Effector CD8-positive, alpha-beta T cell (primary cell): Measurements from ENCODE around the gene SAMD13.

Experiments
- DNase-seq: peaks from one replicate; lab custom pipeline; 2025; lab: John Stamatoyannopoulos, UW
- total RNA-seq, 4 experiments: gene quantifications; one replicate each; lab custom pipeline; 2026; lab: John Stamatoyannopoulos, UW

The SAMD13 gene, protein sequence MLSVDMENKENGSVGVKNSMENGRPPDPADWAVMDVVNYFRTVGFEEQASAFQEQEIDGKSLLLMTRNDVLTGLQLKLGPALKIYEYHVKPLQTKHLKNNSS
- total RNA-seq, result 0 to 0.39 (median 0) reads per million in 4 experiments

DNA sequence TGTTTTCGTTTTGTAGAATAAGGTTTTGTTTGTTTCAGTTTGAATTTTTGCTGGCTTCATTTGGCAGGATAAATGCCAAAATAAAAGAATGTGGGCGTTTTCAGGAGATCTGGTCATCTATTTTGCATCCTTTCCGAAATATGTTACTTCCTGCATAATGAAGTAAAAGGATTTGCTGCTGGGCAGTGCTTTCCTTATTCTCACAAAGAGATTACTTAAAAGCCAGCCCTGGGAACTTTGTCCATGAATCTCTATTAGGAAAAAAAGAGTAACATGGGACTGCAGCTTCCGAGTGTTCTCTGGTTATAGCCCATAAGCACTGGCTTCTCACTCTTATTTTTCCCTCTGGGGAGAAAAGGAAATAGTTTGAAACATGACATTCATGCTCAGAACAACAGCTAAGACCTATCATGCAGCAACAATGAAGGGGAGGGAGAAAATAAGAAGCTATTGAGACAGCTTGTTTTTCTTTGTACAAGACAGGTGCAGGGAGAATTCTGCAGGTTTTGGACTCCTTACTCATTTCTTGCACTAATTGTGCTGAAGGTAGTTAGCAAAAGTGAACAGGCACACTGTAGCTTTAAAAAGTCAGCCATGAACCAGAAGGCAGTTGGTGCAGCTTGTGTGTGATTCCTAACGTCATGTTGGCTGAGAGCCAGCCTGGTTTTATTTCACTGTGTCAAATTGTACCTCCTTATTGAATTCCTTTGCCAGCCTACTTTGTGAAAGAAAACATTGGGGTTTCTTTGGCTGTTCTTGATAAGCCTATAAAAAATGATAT, at the start of gene SAMD13:
TSS of gene SAMD13 (plus strand) at position 705 of the 781 bp plus-strand sequence. CDS start 1,527 bp downstream, outside the sequence.
- DNase-seq, result peak; percentile 32

DNA sequence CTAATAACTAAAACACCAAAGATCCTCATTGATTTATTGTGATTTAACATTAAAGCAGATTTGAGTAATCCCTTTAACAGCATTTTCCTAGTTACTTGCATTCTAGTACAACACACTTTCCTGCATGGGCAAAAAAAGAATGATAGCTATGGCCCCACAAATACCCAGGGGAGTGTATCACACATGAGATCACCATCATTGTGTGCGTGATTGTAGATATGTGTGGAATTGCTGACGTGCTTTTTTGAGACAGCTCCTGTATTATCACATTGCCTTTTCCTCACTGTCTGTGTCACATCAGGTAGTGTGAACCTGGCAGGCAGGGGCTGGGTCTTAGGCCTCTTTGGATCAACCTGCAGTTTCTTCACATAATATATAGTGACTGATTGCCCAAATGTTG, 48.5 kb upstream of the SAMD13 start:
- DNase-seq, result no peak

DNA sequence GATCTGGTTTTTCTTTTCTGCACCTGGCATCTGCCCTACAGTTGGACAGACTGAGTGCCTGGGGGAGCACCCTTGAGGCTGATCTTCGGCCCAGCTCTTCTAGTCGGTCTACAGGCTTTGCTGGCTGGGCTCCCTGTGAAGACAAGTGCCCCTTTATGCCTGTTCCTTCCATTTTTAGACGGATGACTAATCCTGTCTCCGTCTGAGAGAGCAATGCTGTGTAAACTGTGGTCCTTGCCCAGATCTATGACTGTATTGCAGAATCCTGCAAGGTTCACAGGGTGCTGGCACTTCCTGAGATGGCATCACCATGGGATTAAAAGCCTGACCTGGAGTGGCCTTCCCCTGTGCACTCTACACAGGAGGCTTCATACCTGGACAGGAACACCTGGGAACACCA, 47.6 kb upstream of the SAMD13 start:
- DNase-seq, result no peak

DNA sequence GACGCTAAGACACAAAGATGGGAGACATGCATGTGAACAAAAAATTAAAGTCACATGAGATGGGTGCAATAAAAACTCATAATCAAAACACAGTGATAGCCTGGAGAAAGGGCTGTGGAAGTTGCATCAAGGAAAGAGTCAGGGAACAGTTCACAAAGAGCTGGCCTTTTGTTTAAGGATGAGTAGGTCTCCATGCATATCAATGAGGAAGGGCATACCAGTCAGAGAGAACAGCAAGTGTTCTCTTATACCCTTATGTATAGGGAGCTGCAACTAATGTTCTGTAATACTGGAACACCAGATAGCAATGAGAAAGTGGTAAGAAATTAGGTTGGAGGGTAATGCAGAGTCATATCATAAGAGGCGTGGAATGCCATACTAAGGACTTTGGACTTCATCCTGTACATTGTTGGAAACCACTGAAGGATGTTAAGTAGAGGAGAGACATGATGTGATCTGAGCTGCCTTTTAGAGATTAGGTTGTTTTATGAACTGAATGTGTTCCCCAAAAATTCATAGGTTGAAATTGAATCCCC, 46.7 kb upstream of the SAMD13 start:
- no peak for DNase-seq

DNA sequence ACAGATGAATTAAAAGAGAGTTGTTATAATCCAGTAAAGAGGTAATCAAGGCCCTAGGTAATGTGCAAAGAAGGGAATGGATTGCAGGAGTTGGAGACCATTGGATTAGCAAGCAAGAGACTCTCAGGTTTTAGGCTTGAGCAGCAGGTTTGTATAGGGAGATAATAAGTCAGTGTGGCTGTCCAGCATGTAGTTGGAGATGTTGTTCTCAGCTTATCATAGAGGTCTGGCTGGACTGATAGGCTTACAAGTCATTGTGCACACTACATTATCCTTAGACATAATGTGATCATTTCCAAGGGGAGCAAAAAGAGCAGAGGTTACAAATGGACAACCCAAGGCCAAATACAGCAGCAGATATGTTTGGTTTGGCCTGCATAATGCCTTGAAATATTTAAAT, 45.9 kb upstream of the SAMD13 start:
- DNase-seq, result no peak

DNA sequence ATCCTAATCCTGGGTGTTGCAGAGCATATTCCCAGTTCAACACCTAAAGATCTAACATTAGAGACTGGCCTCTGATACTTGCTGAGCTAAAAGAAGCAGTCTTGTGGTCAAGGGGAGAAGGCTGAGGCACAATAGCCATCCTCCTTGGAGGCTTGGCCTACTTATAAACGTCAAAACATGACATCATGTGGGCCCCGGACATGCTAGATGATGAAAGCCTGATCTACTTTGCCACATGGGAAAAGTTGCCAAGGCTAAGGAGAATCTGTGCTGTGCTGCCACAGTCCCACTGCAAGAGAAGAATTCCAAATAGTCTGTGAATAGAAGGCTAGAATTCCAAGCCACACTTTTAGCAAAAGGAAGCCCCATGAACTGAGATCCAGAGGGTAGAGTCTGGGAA, 43.9 kb upstream of the SAMD13 start:
- no peak for DNase-seq

DNA sequence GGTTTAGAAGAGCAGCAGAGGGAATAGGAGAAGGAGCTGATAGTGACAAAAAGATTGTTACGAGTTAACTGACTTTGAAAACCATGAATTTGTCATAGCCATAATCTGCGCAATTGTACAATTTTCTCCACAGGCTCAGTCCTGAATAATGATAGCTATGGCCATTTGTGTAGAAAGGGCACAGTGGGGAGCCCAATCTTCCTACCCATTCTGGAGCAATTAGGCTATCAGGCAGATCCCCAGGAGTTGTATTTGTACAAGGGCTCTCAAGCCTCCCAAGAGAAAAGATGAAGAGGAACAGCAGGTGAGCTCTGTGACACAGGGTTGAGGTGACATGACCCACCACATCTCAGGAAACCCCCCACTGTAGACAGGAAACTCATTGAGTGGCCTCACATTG, 42.1 kb upstream of the SAMD13 start:
- no peak for DNase-seq

DNA sequence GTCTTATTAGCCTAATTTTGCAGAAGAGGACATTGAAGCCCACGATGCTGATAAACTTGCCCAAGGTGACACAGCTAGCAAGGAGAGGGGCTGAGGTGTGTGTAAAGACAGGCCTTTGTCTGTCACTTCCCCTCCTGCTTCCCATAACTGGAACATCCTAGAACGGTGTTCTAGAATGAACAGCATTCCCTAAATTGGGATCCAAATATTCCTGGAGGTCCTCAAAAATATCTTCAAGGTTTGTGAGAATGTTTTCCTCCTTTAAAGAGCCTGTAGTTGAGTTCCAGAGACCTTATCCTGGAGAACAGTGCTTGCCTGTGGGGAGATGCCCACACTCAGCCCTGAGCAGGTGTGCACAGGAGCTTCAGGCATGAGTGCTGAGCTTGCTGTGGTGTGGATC, 41.5 kb upstream of the SAMD13 start:
- DNase-seq, result no peak

DNA sequence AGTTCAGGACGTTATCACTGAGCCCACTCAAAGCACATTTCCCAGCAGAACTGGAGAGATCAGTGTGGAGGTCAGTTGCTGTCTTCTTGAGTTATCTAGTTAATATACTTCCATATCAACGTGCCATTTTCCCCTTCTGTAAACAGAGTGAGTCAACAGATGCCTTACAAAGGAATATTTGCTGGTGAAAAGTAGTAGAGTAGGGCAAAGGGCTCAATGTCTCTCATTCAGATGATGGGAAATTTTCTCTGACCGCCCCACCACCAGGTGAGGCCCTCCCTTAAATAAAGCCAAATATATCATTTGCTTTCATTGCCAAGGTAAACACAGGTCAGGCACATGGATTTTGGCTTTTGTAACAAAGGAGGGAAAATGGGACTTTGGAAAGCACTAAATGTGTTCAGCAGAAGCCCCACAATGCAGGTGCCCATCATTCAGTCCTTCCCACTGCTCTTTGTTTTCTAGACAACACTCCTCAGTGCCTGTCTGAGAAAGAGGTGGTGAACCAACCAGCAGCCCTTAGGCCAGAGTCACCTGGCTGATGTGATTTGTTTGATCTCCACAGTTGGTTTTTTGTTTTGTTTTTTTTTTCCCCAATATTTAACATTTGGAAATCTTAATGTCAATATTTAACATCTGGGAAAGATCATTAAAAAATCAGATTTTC, 40.5 kb upstream of the SAMD13 start:
- DNase-seq, result no peak

DNA sequence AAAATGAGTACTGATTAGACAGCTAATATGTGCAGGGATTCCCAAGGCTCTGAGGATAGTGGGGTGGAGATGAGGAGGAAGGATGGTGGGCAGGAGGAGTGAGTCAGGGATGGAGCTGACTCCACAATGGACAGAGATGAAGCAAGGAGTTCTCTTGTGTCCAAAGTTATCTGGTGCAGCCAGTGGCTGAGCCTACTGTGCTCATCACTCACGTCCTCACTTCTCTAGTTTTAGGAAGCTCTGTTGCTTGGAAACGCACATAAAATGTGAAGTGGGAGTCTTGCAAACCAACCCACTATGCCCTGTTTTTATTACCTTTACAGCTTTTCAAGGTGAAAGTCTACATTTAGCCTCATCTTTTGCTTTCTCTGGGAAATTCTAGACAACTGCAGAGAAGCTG, 36.5 kb upstream of the SAMD13 start:
- DNase-seq, result no peak

DNA sequence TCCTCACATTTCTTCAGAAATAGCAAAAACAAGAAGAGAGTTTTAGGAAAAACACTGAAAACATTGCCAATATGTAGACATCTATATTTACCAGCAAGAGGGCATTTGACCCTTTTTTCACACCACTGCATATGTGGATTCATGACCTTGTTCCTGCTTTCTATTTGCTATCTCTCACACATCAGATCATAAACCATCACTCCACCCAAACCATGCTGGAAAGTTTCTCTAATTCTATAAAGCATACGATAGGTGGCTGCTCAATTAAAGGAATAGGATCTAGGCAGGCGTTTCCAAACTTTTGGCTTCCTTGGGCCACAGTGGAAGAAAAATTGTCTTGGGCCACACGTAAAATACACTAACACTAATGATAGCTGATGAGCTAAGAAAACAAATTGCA, 35.6 kb upstream of the SAMD13 start:
- DNase-seq, result no peak

DNA sequence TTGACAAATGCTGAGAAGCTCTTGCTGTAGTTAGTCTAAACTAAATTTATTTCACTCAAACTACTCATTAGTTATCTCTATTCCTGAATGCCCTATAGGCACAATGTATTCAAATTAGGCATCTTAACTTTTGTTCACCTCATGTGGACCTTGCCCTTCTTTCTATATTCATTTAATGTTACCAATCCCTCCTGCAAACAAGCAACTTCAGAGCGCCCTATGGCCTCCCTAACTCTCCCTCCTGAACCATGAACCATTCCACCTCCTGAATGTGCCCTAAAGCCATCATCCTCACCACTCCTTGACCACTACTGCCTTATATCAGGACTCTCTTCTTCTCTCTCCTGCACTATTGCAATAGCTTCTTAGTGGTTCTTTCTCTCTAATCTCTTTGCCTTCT, 34.8 kb upstream of the SAMD13 start:
- DNase-seq, result no peak

DNA sequence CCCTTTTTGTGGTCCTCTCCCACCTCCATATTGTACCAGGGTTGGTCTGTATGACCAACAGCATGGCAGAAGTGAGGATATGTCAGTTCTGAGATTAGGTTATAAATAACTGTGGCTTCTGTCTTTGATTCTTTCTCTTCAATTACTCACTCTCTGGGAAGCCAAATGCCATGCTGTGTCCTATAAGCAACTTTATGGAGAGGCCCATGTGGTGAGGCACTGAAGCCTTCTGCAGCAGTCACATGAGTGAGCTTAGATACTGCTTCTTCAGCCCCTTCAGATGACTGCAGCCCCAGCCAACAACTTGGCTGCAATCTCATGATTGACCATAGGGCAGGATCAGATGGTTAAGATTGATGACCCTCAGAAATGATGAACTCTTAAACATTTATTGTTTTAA, 34.0 kb upstream of the SAMD13 start:
- no peak for DNase-seq

DNA sequence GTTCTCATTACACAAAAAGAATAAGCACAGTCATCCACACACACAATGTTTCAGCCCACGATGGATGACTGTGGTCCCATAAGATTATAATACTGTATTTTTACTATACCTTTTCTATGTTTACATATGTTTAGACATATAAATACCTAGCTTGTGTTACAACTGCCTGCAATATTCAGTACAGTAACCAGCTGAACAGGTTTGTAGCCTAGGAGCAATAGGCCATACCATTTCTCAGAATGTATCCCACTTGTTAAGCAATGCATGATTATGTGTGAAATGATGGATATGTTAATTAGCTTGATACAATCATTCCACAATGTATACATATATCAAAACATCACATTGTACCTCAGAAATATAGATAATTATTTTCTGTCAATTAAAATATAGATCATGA, 33.2 kb upstream of the SAMD13 start:
- no peak for DNase-seq

DNA sequence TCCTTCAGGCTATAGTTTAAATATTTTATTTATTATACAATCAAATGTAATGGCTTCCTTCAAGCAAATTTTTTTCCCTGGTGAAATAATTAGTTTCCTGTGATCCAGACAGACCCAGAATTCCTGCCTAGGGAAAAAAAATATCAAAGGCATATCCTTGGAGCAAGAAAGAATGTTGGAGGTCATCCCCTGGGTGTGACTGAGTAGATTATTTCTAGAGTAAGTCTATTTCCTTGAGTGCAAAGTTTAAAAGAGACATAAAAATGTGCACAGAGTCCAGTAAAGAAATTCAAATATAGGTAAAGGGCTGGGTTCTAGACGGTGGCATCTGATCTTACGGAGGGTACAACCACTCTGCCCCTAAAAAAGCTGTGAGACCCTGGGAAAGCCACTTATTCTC, 32.2 kb upstream of the SAMD13 start:
- DNase-seq, result no peak

DNA sequence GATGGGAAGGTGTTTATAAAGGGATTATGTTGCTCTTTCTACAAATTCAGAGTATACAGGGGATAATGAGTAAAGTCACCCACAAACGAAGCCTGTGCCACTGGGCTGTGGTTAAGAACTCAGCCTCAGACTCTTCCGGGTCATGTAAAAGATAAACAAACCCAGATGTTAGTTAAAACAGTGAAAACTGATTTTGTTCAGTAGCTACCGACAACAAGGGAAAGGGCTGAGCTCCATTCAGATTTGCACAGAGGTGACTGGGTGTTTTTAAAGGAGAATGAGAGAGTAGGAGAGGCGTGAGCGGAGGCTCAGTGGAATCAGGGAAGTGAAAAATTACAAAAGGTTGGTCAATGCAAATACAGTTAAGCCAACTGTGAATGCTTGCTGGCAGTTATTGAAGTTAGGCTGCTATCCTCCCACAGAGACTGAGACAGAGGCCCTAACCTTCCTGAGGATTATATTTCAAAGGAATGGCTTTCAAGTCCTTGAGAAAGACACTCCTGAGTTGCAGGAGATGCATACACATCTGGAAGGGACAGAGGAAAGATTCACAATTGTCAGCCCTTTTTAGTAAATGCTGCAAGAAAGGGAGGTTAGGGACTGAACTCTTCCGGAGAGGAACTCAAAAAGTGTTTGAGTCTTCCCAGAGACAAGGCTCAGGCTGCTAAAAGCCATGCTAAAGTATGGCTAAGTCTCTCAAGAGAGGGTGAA, 29.9 kb upstream of the SAMD13 start:
- no peak for DNase-seq

DNA sequence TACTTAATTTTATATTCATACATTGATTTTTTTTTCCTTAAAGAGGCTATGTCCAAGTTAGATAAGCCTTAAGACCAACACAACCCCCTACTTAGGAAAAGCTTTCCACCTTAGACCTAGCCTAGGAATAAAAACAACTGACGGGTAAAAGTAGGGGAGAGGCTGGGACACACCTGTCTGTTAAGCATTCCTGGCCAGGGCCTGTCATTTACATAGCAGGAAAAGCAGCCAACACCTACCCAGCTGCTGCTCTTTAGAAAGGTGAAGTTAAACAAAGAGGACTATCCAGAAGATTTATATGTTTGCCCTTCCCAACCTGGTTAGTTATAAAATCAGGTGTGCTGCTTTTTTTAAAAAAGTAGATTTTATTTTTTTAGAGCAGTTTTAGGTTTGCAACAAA, 29.1 kb upstream of the SAMD13 start:
- DNase-seq, result no peak

DNA sequence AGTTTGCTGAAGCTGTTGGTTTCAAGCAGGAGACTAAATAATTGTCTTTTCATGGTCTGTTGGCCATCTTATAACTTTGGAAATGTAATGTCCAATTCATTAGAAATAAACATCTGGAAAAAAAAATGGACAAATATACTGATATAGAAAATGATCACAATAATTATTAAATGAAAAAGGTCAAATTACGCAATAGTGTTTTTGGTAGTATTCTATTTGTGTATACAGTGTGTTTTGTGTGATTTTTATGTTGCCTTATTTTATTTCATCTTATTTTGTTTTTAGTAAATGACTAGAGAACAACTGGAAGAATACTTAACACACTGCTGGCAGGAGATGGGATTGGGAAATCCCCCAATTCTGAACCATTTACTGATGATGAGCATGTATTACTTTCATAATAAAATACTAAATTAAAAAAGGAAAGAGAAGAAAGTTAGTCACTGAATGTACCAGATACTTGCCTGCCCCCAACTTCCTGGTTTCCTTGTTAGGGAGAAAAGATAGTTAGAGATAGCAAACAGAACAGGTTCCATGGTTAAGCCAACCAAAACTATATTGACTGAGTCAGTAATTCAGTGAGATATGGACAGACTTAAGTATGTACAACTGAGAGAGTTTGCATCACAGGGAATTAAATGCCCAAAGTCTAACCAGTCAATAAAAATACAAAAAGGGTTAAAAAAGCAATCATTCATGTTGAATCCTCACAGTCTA, 24.0 kb upstream of the SAMD13 start:
- no peak for DNase-seq

DNA sequence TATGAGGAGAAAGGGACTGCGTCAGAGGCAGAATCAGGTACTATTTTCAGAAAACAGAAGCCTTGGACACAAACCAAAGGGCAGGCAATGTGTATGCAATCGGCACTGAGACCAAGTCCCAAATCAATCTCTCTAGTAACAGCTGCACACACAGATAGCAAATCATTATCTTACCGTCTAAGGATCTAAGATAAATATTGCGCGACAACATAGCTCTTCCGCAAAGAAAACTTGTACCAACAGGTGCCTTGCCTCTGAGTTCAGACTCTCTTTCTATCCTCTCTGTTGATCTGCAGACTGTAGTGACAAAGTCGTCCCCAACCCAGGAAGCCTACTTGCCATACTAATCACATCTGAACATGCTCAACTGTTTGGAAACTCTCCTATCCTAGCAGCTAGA, 22.6 kb upstream of the SAMD13 start:
- no peak for DNase-seq

DNA sequence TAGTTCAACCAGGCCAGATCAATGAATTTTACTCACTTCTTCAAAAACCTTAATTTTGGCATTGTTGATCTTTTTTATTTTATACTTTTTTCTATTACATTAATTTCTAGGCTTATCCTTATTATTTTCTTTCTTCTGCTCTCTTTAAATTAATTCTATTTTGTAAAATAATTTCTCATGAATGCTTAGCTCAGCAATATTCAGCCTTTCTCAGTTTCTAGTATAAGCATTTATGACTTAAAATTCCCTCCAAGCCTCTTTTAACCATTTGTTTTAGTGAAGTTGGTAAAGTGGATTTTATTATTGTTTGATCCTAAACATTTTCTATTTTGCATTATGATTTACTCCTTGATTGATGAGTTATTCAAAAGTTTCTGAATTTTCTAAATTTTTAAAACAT, 20.6 kb upstream of the SAMD13 start:
- no peak for DNase-seq

DNA sequence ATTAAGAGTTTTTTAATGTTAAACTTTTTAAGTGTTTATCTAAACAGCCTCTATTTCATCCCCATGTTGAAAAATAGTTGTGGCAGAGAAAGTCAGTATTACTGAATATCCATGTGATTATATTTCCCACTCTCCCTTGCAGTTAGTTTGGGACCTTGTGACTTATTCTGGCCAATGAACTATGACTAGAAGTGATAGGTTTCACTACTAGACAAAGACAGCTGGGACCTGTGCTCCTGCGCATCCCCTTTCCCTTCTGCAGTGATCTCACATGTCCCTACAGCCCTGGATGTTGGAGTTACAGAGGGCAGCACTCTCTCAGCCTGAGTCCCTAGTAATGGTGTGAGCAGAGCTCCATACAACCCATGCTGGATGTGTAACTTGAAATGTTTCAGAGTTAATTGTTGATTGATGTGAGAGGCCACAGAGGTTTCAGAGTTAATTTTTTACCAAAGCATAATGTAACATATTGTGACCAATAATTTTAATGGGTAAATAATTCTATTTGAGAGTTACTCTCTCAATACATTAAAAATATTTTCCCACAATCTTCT, 18.7 kb upstream of the SAMD13 start:
- no peak for DNase-seq

DNA sequence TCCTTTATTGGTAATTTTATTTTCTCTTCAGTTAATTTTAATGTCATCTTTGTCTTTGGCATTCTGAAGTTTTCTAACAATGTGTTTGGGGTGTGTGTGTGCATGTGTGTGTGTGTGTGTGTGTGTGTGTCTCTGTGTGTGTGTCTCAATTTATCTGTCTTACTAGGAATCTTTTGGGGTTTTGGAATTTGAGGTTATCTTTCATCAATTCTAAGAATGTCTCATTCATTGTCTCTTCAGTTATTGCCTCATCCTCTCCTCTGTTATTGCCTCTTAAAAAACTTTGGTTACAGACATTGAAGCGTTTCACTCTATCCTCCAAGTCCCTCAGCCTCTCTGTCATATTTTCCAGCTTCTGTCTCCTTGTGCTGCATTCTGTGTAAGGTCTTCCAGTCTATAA, 18.1 kb upstream of the SAMD13 start:
- DNase-seq, result no peak
